H1 (cell line): ENCODE measurements around the gene SPTBN1. TPM values are rescaled to one million over a fixed set of nuclear protein-coding genes. Genes with fewer than 3 reads are reported as not detected.

Source experiments
- CTCF ChIA-PET: fragments of 300-600 bp; sonication (Branson Sonifier 250); formaldehyde crosslinking; loops from one replicate; lab custom pipeline; 2021; ENCODE audit not compliant: partially characterized antibody; lab: Charles Lee
- POLR2A ChIA-PET: fragments of 300-600 bp; sonication (Branson Sonifier 250); formaldehyde crosslinking; loops from one replicate; lab custom pipeline; 2021; ENCODE audit warnings: inconsistent platforms; ENCODE audit not compliant: partially characterized antibody; lab: Charles Lee
- DNase-seq, 2 experiments: peaks; one replicate each; pipeline versions ENCODE4 v3.0.0 to v3.0.0-alpha.2; 2010 to 2022; ENCODE audit warnings: low spot score in 2 of 2, low read depth in 1 of 2, mixed read lengths in 1 of 2
- FAIRE-seq: peaks from 2 replicates; lab custom pipeline; 2011; peaks lifted over from hg19 to GRCh38; lab: Jason Lieb, UNC
- H2AFZ ChIP-seq: 2 replicates; pipeline ENCODE4 v1.8.1; 2012; ENCODE audit warnings: low read length, inconsistent platforms
- H2AK5ac ChIP-seq: 2 replicates; pipeline ENCODE4 v1.6.1; 2013; ENCODE audit warnings: low read depth, low read length
- H2BK120ac ChIP-seq: replicated peaks from 2 replicates; pipeline ENCODE3; 2013; ENCODE audit warnings: low read depth, low read length, inconsistent platforms
- H2BK12ac ChIP-seq: 2 replicates; pipeline ENCODE4 v1.6.1; 2013; ENCODE audit warnings: low read depth, low read length
- H2BK15ac ChIP-seq: 2 replicates; pipeline ENCODE4 v1.6.1; 2013; ENCODE audit warnings: low read length
- H2BK20ac ChIP-seq: 2 replicates; pipeline ENCODE4 v1.6.1; 2013; ENCODE audit warnings: low read length
- H2BK5ac ChIP-seq: 2 replicates; pipeline ENCODE4 v1.6.1; 2013; ENCODE audit warnings: low read depth, low read length
- H3K14ac ChIP-seq: 2 replicates; pipeline ENCODE4 v1.6.1; 2013; ENCODE audit warnings: inconsistent platforms; ENCODE audit not compliant: insufficient read length
- H3K18ac ChIP-seq: 2 replicates; pipeline ENCODE4 v1.6.1; 2013; ENCODE audit warnings: low read length; ENCODE audit errors: extremely low read depth
- H3K23ac ChIP-seq: 2 replicates; pipeline ENCODE4 v1.6.1; 2013; ENCODE audit warnings: inconsistent platforms; ENCODE audit not compliant: insufficient read length
- H3K23me2 ChIP-seq: 2 replicates; pipeline ENCODE4 v1.6.1; 2013; ENCODE audit warnings: low read depth, low read length
- H3K27ac ChIP-seq: 2 replicates; pipeline ENCODE4 v1.6.1; 2011; ENCODE audit warnings: low read depth, low read length, inconsistent platforms
- H3K27me3 ChIP-seq, 4 experiments: replicated peaks in 1 of 4; 1 replicate in 1 of 4; 2 replicates in 3 of 4; pipeline versions ENCODE4 v1.6.1 to v1.8.1; 2011 to 2013; ENCODE audit warnings: low read length in 3 of 4, mild to moderate bottlenecking in 3 of 4, inconsistent platforms in 2 of 4, mixed read lengths in 2 of 4, moderate library complexity in 1 of 4; ENCODE audit not compliant: control insufficient read depth in 3 of 4, insufficient read depth in 3 of 4; ENCODE audit errors: extremely low read depth in 1 of 4
- H3K36me3 ChIP-seq, 4 experiments: 2 replicates each; pipeline versions ENCODE4 v1.6.1 to v1.8.1; 2011 to 2013; ENCODE audit warnings: mild to moderate bottlenecking in 4 of 4, low read length in 3 of 4, moderate library complexity in 2 of 4, control low read depth in 1 of 4, inconsistent platforms in 1 of 4; ENCODE audit not compliant: insufficient read depth in 4 of 4, control insufficient read depth in 2 of 4
- H3K4ac ChIP-seq: replicated peaks from 2 replicates; pipeline ENCODE3; 2013; ENCODE audit warnings: low read length, low read depth, mixed read lengths, inconsistent platforms; ENCODE audit not compliant: insufficient read length
- H3K4me1 ChIP-seq, 4 experiments: replicated peaks in 1 of 4; 1 replicate in 1 of 4; 2 replicates in 3 of 4; pipeline versions ENCODE4 v1.6.1 to v1.8.1; 2011 to 2013; ENCODE audit warnings: low read length in 3 of 4, inconsistent platforms in 2 of 4, mixed read lengths in 1 of 4; ENCODE audit not compliant: insufficient read depth in 4 of 4, control insufficient read depth in 3 of 4
- H3K4me2 ChIP-seq, 2 experiments: 2 replicates each; pipeline versions ENCODE4 v1.6.1 to v1.8.1; 2011 to 2013; ENCODE audit warnings: low read depth in 2 of 2, low read length in 2 of 2, control low read depth in 1 of 2, inconsistent platforms in 1 of 2, mild to moderate bottlenecking in 1 of 2; ENCODE audit not compliant: insufficient read depth in 1 of 2
- H3K4me3 ChIP-seq, 4 experiments: fragments of 200-600, 300-600 bp in 1 of 4; sonication (generic), shearing (Covaris generic), sonication (Bioruptor Twin) in 1 of 4; 2 replicates each; pipeline versions ENCODE4 v1.5.1 to v1.8.1; 2011 to 2016; ENCODE audit warnings: low read length in 4 of 4, low read depth in 3 of 4, control low read depth in 2 of 4, inconsistent platforms in 2 of 4, mild to moderate bottlenecking in 2 of 4, mixed read lengths in 1 of 4, moderate library complexity in 1 of 4; ENCODE audit not compliant: insufficient read depth in 2 of 4; ENCODE audit errors: extremely low read depth in 1 of 4
- H3K56ac ChIP-seq: replicated peaks from 2 replicates; pipeline ENCODE3; 2013; ENCODE audit warnings: low read depth, mild to moderate bottlenecking, mixed read lengths, low read length, inconsistent platforms; ENCODE audit not compliant: insufficient read length
- H3K79me1 ChIP-seq: 2 replicates; pipeline ENCODE4 v1.6.1; 2013; ENCODE audit warnings: low read depth, low read length, control low read depth
- H3K79me2 ChIP-seq, 2 experiments: 2 replicates each; pipeline versions ENCODE4 v1.6.1 to v1.8.1; 2012 to 2013; ENCODE audit warnings: low read length in 2 of 2, mild to moderate bottlenecking in 2 of 2, inconsistent platforms in 1 of 2; ENCODE audit not compliant: insufficient read depth in 2 of 2, control insufficient read depth in 1 of 2
- H3K9ac ChIP-seq, 4 experiments: replicated peaks in 1 of 4; 1 replicate in 1 of 4; 2 replicates in 3 of 4; pipeline versions ENCODE4 v1.6.1 to v1.8.1; 2011 to 2013; ENCODE audit warnings: low read depth in 3 of 4, low read length in 3 of 4, control low read depth in 2 of 4, mild to moderate bottlenecking in 2 of 4, moderate library complexity in 2 of 4, inconsistent platforms in 1 of 4; ENCODE audit errors: extremely low read depth in 1 of 4
- H3K9me3 ChIP-seq, 2 experiments: 2 replicates each; pipeline versions ENCODE4 v1.6.1 to v1.8.1; 2012 to 2013; ENCODE audit warnings: mild to moderate bottlenecking in 2 of 2, moderate library complexity in 2 of 2, control low read depth in 1 of 2, inconsistent platforms in 1 of 2, low read depth in 1 of 2, low read length in 1 of 2, mixed read lengths in 1 of 2; ENCODE audit not compliant: insufficient read depth in 2 of 2
- H4K20me1 ChIP-seq, 2 experiments: replicated peaks in 1 of 2; 2 replicates each; pipeline versions ENCODE3 to v1.8.1; 2011 to 2013; ENCODE audit warnings: inconsistent platforms in 2 of 2, low read length in 2 of 2, mild to moderate bottlenecking in 1 of 2; ENCODE audit not compliant: insufficient read depth in 2 of 2, control insufficient read depth in 1 of 2
- H4K5ac ChIP-seq: 2 replicates; pipeline ENCODE4 v1.6.1; 2013; ENCODE audit warnings: low read length, low read depth, mixed read lengths, inconsistent platforms; ENCODE audit not compliant: insufficient read length
- H4K8ac ChIP-seq: 2 replicates; pipeline ENCODE4 v1.8.0; 2013; ENCODE audit warnings: mild to moderate bottlenecking, moderate library complexity, low read length, inconsistent platforms; ENCODE audit not compliant: insufficient read depth; ENCODE audit errors: extremely low read depth
- H4K91ac ChIP-seq: replicated peaks from 2 replicates; pipeline ENCODE3; 2013; ENCODE audit warnings: low read length, mixed read lengths, inconsistent platforms; ENCODE audit not compliant: insufficient read length
- WGBS, 2 experiments: shearing (Covaris generic) in 1 of 2; methylation state at CpG; one replicate each; pipeline versions ENCODE4 v1.1.6 to v1.1.7; 2013 to 2015; ENCODE audit warnings: low lambda C conversion rate in 2 of 2, mixed read lengths in 2 of 2, inconsistent platforms in 1 of 2, low coverage in 1 of 2, missing lambda C conversion rate in 1 of 2; ENCODE audit not compliant: insufficient replicate concordance in 2 of 2, insufficient coverage in 1 of 2, insufficient read length in 1 of 2; ENCODE audit errors: extremely low coverage in 1 of 2, missing lambda C conversion rate in 1 of 2; 5-methylcytosine and 5-hydroxymethylcytosine counted together
- polyA plus RNA-seq, 7 experiments: library from polyadenylated mRNA; depleted of rRNA in 3 of 7; stranded (reverse) in 5 of 7; unstranded in 2 of 7; fragments of >200 nt in 5 of 7; fragments of 200-250 nt in 2 of 7; gene quantifications; 1 replicate in 5 of 7; 2 replicates in 1 of 7; 4 replicates in 1 of 7; pipeline versions ENCODE4 v1.2.1 to v1.2.3, GENCODE V29; 2011 to 2013; ENCODE audit warnings: missing spikeins in 2 of 7, mixed read lengths in 2 of 7
- total RNA-seq: library from RNA; stranded (reverse); fragmentation: NEBNext Ultra II Directional; extraction: Animal tissue kit (Norgen Biotek cat#: 25700); gene quantifications from 2 replicates; pipeline ENCODE4 v1.2.1, GENCODE V29; 2021

The SPTBN1 gene
- total and polyA plus RNA-seq, 2 of the 8 experiments (the other 6 are each of a cell fraction or from before 2014, with no cell fraction given): 31.8 to 180 TPM

- H2BK15ac ChIP-seq: no peak overlapping the region
- no peak overlapping the region for H3K18ac ChIP-seq
- H3K4ac ChIP-seq: no peak overlapping the region
- ChIA-PET CTCF (interaction anchor here (1.0 to 1.2 kb wide), 2 partner anchors 9 to 12 kb away, joined by 3 to 4 read pairs; no protein-coding TSS in a partner anchor), POLR2A (no interaction called here)
- H3K9me3 ChIP-seq: no peaks in the 10 kb centered on the region
- no peak overlapping the region for H2BK20ac ChIP-seq
- H2AK5ac ChIP-seq: no peak overlapping the region
- H3K27me3 ChIP-seq: no peaks in the 10 kb centered on the region
- no peak overlapping the region for H2AFZ ChIP-seq
- no peaks in the 10 kb centered on the region for H3K79me2 ChIP-seq
- H4K8ac ChIP-seq: no peak overlapping the region
- no peaks in the 10 kb centered on the region for H3K79me1 ChIP-seq
- no peak overlapping the region for H3K27ac ChIP-seq
- H3K14ac ChIP-seq: no peak overlapping the region
- no peak overlapping the region for H2BK5ac ChIP-seq
- H3K23me2 ChIP-seq: no peaks in the 10 kb centered on the region
- no peak for FAIRE-seq
- no peaks in the 10 kb centered on the region for H3K36me3 ChIP-seq
- H2BK120ac ChIP-seq: no peak overlapping the region
- H4K5ac ChIP-seq: no peak overlapping the region
- H3K4me2 ChIP-seq: no peak overlapping the region
- no peak for DNase-seq
- no peak overlapping the region for H3K9ac ChIP-seq
- H3K4me1 ChIP-seq: no peaks in the 10 kb centered on the region
- no peaks in the 10 kb centered on the region for H4K20me1 ChIP-seq
- no peak overlapping the region for H3K56ac ChIP-seq
- no peak overlapping the region for H4K91ac ChIP-seq
- H3K4me3 ChIP-seq: no peak overlapping the region
- WGBS, 2 experiments: 94% methylated on average over 4 of the region's 4 CpGs; no CpG with 5 or more reads in 1 of the 2 experiments
- H3K23ac ChIP-seq: no peak overlapping the region
- H2BK12ac ChIP-seq: no peak overlapping the region
Measured at GRCh38 chr2:54434229-54434628, 21.9 kb upstream of the SPTBN1 start.
